IPS-15b (cell line): ENCODE measurements around the gene GDA.

Experiments used
- H3K27me3 ChIP-seq: one replicate; pipeline ENCODE4 v1.6.1; 2013; ENCODE audit warnings: low read length; ENCODE audit not compliant: control insufficient read depth, insufficient read depth
- H3K36me3 ChIP-seq: one replicate; pipeline ENCODE4 v1.6.1; 2013; ENCODE audit warnings: low read length; ENCODE audit not compliant: control insufficient read depth, insufficient read depth
- H3K4me1 ChIP-seq: one replicate; pipeline ENCODE4 v1.6.1; 2013; ENCODE audit warnings: mild to moderate bottlenecking, low read length; ENCODE audit not compliant: control insufficient read depth, insufficient read depth
- H3K4me3 ChIP-seq: one replicate; pipeline ENCODE4 v1.5.1; 2013; ENCODE audit warnings: low read depth, low read length
- H3K9ac ChIP-seq: one replicate; pipeline ENCODE4 v1.6.1; 2013; ENCODE audit warnings: low read depth, mild to moderate bottlenecking, low read length
- H3K9me3 ChIP-seq: one replicate; pipeline ENCODE4 v1.6.1; 2013; ENCODE audit warnings: mild to moderate bottlenecking, low read length; ENCODE audit not compliant: control insufficient read depth, insufficient read depth

The GDA gene

DNA sequence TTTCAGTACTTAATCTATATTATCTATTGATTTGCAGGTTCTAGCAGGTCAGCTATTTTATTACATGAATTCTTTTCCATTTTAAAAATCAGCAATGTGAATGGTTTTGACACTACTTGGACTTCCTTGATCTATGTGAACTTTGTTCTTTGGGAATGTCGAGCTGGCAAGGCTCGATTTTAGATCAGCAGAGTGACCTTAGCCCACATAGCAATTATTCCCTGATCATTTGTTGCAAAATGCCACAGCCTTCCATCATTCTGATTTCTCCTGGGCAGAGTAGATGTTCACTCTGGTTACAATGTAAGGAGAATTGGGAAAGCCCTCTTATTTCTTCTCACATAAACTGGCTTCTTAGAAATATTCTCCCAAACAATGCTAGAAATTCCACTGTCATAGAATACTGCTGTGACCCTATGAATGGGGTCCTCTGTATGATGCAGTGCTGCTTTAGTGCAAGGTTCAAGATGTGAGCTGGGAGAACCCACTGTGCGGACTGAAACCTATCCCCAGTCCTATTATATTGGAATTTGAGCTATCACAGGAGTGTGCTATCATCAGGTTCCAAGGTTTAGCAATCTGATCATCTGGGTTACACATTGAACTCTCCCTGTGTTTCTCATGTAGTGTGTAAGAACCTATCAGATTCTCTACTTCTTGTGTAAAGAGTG, 15.7 kb upstream of the GDA start:
- Histone ChIP-seq H3K27me3 (no peaks in the 10 kb centered on the region), H3K9me3 (no peaks in the 10 kb centered on the region), H3K4me3 (no peak overlapping the region), H3K9ac (no peak overlapping the region), H3K4me1 (no peaks in the 10 kb centered on the region), H3K36me3 (no peaks in the 10 kb centered on the region)

DNA sequence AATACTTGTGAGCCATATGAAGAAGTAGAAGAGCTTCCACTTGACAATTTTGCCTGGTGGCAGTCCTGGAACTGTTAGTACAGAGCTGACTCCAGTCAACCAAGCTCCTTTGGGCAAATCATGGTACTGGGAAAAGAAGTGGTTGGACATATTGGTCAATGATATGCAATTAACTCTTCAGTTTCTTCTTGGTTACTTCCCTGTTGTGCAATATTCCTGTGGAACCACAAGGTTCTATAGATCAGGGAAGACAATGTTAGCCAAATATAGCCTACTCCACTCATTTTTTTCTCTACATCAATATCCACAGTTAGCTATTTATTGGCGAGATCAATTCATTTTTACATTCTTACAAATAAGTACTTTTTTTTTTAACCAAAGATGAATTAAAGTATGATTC, 14.4 kb upstream of the GDA start:
- Histone ChIP-seq H3K27me3 (no peaks in the 10 kb centered on the region), H3K9me3 (no peaks in the 10 kb centered on the region), H3K9ac (no peak overlapping the region), H3K4me3 (no peak overlapping the region), H3K4me1 (no peaks in the 10 kb centered on the region), H3K36me3 (no peaks in the 10 kb centered on the region)

DNA sequence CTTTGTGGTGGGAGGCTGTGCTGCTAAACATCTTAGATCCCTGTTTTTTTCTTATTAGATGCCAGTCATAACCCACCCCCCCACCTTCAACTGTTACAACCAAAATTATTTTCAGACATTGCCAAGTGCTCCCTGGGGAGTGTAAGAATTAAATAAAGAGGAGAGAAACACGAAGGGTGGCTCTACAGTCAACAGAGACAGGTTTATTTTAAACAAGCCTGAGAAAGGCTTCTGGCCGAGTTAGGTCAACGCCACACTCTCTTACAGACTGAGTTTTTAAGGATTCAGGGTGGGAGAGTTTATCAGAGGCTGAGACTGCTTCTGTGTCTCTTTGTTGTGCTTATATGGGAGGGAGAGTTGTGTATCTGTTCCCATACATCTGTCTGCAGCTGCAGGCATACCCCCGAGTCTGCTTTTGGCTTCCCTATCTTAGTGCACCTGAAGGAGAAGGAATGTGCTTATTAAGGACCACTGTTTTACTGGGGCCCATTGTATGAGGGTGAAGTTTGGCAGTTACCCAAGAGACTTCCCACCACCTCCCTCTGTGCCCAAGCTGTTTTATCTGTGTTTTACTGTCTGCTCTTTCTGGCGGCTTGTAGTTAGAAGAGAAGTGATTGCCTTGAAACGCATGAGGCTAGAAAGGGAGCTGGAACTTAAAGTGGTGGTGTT, 11.4 kb upstream of the GDA start:
- Histone ChIP-seq H3K4me3 (no peak overlapping the region), H3K4me1 (no peaks in the 10 kb centered on the region), H3K9me3 (no peaks in the 10 kb centered on the region), H3K27me3 (no peaks in the 10 kb centered on the region), H3K36me3 (no peaks in the 10 kb centered on the region), H3K9ac (no peak overlapping the region)

DNA sequence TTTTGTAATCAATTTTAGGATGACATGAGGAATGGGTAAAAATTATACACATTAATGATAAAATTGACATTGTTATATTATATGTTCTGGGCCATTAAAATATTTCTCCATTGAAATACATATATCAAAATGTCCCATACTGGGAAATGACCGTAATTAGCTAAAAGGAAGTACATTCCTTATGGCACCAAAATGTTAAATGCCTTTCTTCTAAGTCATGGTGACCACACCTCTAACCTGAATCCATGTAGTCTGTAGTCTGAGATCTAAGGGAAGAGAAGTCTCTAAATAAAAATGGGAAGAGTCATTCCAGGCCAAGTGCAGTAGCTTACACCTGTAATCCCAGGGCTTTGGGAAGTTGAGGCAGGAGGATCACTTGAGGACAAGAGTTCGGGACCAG, 10.0 kb upstream of the GDA start:
- Histone ChIP-seq H3K4me3 (no peak overlapping the region), H3K4me1 (no peaks in the 10 kb centered on the region), H3K9me3 (no peaks in the 10 kb centered on the region), H3K9ac (no peak overlapping the region), H3K36me3 (no peaks in the 10 kb centered on the region), H3K27me3 (no peaks in the 10 kb centered on the region)

DNA sequence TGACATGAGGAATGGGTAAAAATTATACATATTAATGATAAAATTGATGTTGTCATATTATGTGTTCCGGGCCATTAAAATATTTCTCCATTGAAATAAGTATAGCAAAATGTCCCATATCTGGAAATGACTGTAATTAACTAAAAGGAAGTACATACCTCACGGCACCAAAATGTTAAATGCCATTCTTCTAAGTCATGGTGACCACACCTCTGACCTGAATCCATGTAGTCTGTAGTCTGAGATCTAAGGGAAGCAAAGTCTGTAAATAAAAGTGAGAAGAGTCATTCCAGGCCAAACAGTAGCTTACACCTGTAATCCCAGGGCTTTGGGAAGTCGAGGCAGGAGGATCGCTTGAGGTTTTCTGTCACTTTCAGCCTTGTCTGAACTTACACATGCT, 8.7 kb upstream of the GDA start:
- Histone ChIP-seq H3K9ac (no peak overlapping the region), H3K9me3 (no peaks in the 10 kb centered on the region), H3K4me1 (no peaks in the 10 kb centered on the region), H3K36me3 (no peaks in the 10 kb centered on the region), H3K4me3 (no peak overlapping the region), H3K27me3 (no peaks in the 10 kb centered on the region)

DNA sequence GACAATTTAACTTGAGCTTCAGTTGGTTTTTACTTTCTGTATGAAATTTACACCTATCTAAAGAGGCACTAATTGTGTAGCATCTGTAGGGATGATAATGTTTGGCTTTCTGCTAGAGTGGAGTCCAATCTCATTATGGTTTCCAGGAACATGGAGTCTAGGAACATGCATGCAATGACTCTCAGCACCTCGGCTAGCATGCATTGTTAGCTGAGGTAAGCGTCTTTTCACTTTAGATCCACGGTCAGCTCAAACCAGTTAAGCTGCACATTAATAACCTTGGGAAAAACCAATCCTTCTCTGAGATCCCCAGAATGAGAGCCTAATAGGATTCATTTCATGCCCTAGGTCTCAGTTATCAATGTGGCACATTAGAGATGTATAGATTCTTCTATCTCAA, 7.8 kb upstream of the GDA start:
- H3K4me3 ChIP-seq: no peak overlapping the region
- no peaks in the 10 kb centered on the region for H3K27me3 ChIP-seq
- no peak overlapping the region for H3K9ac ChIP-seq
- no peaks in the 10 kb centered on the region for H3K4me1 ChIP-seq
- H3K9me3 ChIP-seq: no peaks in the 10 kb centered on the region
- H3K36me3 ChIP-seq: no peaks in the 10 kb centered on the region

DNA sequence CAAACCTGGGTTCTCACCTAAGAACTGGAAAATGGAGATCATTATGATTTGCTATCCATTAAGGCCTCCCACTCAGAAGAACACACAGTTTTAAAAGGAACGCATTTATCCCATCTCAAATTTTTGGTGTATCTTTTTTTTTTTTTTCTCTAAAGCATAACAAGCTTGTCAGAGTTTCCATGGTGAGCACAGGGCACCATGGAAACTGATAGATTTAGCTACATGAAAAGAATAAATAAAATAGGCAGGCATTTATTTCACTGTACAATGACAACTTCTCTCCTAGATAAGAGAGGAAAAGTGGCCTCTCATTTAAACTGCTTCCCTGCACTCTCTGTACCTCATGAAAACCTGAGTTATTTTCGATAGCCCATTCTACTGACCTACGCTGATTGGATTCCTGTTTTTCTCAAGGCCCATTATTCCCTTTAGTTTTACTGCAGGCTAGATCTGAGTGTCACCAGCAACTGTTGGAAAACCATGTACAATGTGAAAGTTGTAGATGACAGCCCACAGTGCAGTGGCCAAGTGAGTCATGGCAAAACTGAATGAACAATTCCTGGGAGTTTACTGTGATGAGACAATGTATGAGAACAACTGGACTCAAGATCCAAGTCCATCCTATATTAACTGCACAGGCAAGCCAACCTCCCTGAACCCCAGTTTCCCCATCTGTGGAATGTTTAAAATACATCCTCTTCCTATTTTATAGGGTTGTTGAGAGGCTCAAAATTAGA, 4.3 kb upstream of the GDA start:
- no peak overlapping the region for H3K9ac ChIP-seq
- no peak overlapping the region for H3K4me3 ChIP-seq
- no peaks in the 10 kb centered on the region for H3K36me3 ChIP-seq
- peaks cover 24% of the 10 kb centered on the region for H3K27me3 ChIP-seq
- no peaks in the 10 kb centered on the region for H3K9me3 ChIP-seq
- H3K4me1 ChIP-seq: no peaks in the 10 kb centered on the region

DNA sequence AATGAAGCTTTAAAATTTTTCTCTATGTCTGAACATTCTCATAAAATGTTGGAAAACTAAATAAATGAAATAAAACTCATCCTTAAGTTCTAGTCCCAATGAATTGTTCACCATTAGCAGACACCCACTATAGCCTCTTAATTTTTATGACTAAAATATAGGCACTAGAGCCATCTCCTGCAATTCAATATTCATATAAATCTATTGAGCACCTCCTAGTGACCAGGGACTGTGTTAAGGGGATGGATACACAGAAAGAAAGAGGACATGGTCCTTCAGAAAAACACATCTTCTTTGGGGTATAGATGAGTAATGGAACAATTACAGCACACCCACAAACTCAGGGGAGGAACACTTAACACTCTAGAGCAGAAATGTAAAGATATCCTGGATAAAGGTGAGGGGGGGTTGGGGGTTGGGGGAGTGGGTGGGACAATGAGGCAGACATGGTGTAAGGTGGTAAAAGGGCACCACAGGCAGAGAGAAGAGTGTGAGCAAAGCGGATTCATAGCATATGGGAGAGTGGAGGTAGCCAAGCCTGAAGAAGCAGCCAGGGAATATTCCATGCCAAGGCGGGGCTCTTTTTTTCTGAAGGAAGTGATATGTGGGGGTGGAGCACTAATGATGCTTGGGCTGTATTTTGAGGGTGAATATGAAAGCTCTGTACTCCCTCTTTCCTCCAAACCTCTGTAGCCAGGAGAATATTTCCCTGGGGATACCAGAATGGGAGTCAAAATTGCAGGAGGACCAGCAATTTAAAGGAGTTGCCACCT, 3.3 kb upstream of the GDA start:
- Histone ChIP-seq H3K4me3 (no peak overlapping the region), H3K4me1 (no peaks in the 10 kb centered on the region), H3K9me3 (no peaks in the 10 kb centered on the region), H3K36me3 (no peaks in the 10 kb centered on the region), H3K27me3 (peaks cover 34% of the 10 kb centered on the region), H3K9ac (no peak overlapping the region)

DNA sequence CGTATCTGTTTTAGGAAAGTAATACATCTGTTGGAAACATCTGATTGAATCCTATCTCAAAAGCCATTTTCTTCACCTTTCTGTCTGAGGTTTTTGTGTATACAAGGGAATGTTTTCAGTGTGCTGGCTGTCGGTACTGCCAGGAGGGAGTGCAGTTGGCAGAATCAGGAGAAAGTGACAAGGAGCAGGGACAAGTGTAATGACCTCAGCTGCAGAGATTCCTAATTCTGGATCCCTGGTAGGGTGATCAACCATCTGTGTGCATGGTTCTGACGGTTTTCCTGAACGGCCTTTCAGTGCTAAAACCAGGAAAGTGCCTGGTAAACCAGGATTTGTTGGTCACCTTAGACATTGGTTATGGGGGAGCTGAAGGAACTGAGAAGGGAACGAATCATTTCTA, 1.6 kb upstream of the GDA start:
- Histone ChIP-seq H3K4me3 (no peak overlapping the region), H3K36me3 (no peaks in the 10 kb centered on the region), H3K9ac (no peak overlapping the region), H3K4me1 (no peaks in the 10 kb centered on the region), H3K9me3 (no peaks in the 10 kb centered on the region), H3K27me3 (peaks cover 37% of the 10 kb centered on the region)

DNA sequence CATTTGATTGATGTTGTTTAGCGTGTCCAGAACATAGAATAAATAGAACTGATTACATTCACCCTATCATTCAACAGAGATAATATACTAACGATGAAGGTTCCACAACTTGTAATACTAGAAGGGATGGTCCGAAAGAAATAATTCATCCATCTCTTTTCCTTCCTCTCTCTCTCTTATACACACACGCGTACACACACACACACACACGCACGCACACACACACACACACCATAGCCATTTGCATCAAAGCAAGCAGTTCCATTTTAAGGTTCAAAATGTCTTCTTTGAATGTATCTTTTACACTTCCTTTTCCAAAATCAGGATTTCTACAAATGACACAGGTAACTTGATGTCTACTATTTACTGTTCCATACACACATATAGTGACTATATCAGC, 887 bp downstream of the GDA start:
- H3K36me3 ChIP-seq: no peaks in the 10 kb centered on the region
- no peaks in the 10 kb centered on the region for H3K9me3 ChIP-seq
- no peaks in the 10 kb centered on the region for H3K4me1 ChIP-seq
- peaks cover 37% of the 10 kb centered on the region for H3K27me3 ChIP-seq
- H3K9ac ChIP-seq: no peak overlapping the region
- H3K4me3 ChIP-seq: peak overlapping the region; percentile 74

DNA sequence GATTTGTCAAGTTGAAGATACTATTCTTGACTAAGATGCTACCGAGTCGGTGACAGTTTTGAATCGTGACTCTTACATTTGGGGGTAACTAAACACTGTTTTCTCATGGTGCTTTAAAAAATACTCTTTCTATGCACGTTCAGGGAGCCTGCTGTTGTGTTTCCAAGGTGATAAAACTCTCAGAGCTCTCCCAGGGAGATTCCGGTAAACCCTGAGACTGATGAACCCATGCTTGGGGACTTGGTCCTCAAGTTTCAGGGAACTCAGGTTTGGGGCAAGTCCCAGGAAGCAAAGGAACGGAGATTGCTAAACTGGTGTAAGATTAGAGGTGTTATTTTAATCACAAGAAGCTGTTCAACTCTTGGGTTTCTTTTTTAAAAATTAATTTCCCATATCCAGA, 1.4 kb downstream of the GDA start:
- H3K4me1 ChIP-seq: no peaks in the 10 kb centered on the region
- no peaks in the 10 kb centered on the region for H3K36me3 ChIP-seq
- no peak overlapping the region for H3K9ac ChIP-seq
- peaks cover 37% of the 10 kb centered on the region for H3K27me3 ChIP-seq
- H3K9me3 ChIP-seq: no peaks in the 10 kb centered on the region
- no peak overlapping the region for H3K4me3 ChIP-seq
